ENCODE measurements around the gene TRAF7.

TRAF7 gene

GRCh38 chr16:2172688-2173335 is 17.2 kb downstream of the TRAF7 start:
- Histone ChIP-seq H3K9me3 (ENCODE audit: control insufficient read depth in 1 of 2, low read length in 2 of 2) (no peaks in the 10 kb centered on the region), H3K4me1 (ENCODE audit: control insufficient read depth in 1 of 2, insufficient read depth in 2 of 2, low read length in 2 of 2) (no peaks in the 10 kb centered on the region), H3K27me3 (ENCODE audit: low read depth, low read length) (no peaks in the 10 kb centered on the region), H3K36me3 (ENCODE audit: control insufficient read depth in 1 of 2, insufficient read depth in 2 of 2, low read length in 2 of 2) (peaks cover 20 to 96% of the 10 kb centered on the region in 2 donors), H3K27ac (ENCODE audit: low read length) (no peak overlapping the region), H3K4me3 (ENCODE audit: low read depth in 1 of 2, low read length in 2 of 2) (no peak overlapping the region)

GRCh38 chr16:2173366-2173765 is 17.8 kb downstream of the TRAF7 start:
- no peaks in the 10 kb centered on the region for H3K9me3 ChIP-seq (ENCODE audit: control insufficient read depth in 1 of 2, low read length in 2 of 2)
- H3K27me3 ChIP-seq (ENCODE audit: low read depth, low read length) = no peaks in the 10 kb centered on the region
- H3K4me3 ChIP-seq (ENCODE audit: low read depth in 1 of 2, low read length in 2 of 2) = no peak overlapping the region
- H3K36me3 ChIP-seq (ENCODE audit: control insufficient read depth in 1 of 2, insufficient read depth in 2 of 2, low read length in 2 of 2) = peaks cover 15 to 90% of the 10 kb centered on the region in 2 donors
- H3K27ac ChIP-seq (ENCODE audit: low read length) = no peak overlapping the region
- no peaks in the 10 kb centered on the region for H3K4me1 ChIP-seq (ENCODE audit: control insufficient read depth in 1 of 2, insufficient read depth in 2 of 2, low read length in 2 of 2)

GRCh38 chr16:2173916-2174315 is 18.3 kb downstream of the TRAF7 start:
- Histone ChIP-seq H3K27ac (ENCODE audit: low read length) (no peak overlapping the region), H3K36me3 (ENCODE audit: control insufficient read depth in 1 of 2, insufficient read depth in 2 of 2, low read length in 2 of 2) (peaks cover 14 to 85% of the 10 kb centered on the region in 2 donors)

GRCh38 chr16:2174396-2175131 is 19.0 kb downstream of the TRAF7 start:
- Histone ChIP-seq H3K27me3 (ENCODE audit: low read depth, low read length) (no peaks in the 10 kb centered on the region), H3K27ac (ENCODE audit: low read length) (no peak overlapping the region), H3K36me3 (ENCODE audit: control insufficient read depth in 1 of 2, insufficient read depth in 2 of 2, low read length in 2 of 2) (peaks cover 14 to 79% of the 10 kb centered on the region in 2 donors), H3K4me1 (ENCODE audit: control insufficient read depth in 1 of 2, insufficient read depth in 2 of 2, low read length in 2 of 2) (no peaks in the 10 kb centered on the region), H3K9me3 (ENCODE audit: control insufficient read depth in 1 of 2, low read length in 2 of 2) (no peaks in the 10 kb centered on the region), H3K4me3 (ENCODE audit: low read depth in 1 of 2, low read length in 2 of 2) (no peak overlapping the region)

More at GRCh38 chr16:2173916-2174315, 18.3 kb downstream of the TRAF7 start:
- Histone ChIP-seq H3K27me3 (ENCODE audit: low read depth, low read length) (no peaks in the 10 kb centered on the region), H3K9me3 (ENCODE audit: control insufficient read depth in 1 of 2, low read length in 2 of 2) (no peaks in the 10 kb centered on the region), H3K4me3 (ENCODE audit: low read depth in 1 of 2, low read length in 2 of 2) (no peak overlapping the region), H3K4me1 (ENCODE audit: control insufficient read depth in 1 of 2, insufficient read depth in 2 of 2, low read length in 2 of 2) (no peaks in the 10 kb centered on the region)

- Histone ChIP-seq H3K9me3 (ENCODE audit: control insufficient read depth in 1 of 2, low read length in 2 of 2) (no peaks in the 10 kb centered on the region), H3K27me3 (ENCODE audit: low read depth, low read length) (no peaks in the 10 kb centered on the region), H3K36me3 (ENCODE audit: control insufficient read depth in 1 of 2, insufficient read depth in 2 of 2, low read length in 2 of 2) (peaks cover 14 to 70% of the 10 kb centered on the region in 2 donors), H3K27ac (ENCODE audit: low read length) (no peak overlapping the region), H3K4me3 (ENCODE audit: low read depth in 1 of 2, low read length in 2 of 2) (no peak overlapping the region), H3K4me1 (ENCODE audit: control insufficient read depth in 1 of 2, insufficient read depth in 2 of 2, low read length in 2 of 2) (no peaks in the 10 kb centered on the region)
Measured at GRCh38 chr16:2175454-2175853, 19.9 kb downstream of the TRAF7 start.

GRCh38 chr16:2176047-2176446 is 20.5 kb downstream of the TRAF7 start:
- Histone ChIP-seq H3K9me3 (ENCODE audit: control insufficient read depth in 1 of 2, low read length in 2 of 2) (no peaks in the 10 kb centered on the region), H3K27me3 (ENCODE audit: low read depth, low read length) (no peaks in the 10 kb centered on the region), H3K36me3 (ENCODE audit: control insufficient read depth in 1 of 2, insufficient read depth in 2 of 2, low read length in 2 of 2) (peaks cover 14 to 64% of the 10 kb centered on the region in 2 donors), H3K4me3 (ENCODE audit: low read depth in 1 of 2, low read length in 2 of 2) (no peak overlapping the region), H3K27ac (ENCODE audit: low read length) (no peak overlapping the region), H3K4me1 (ENCODE audit: control insufficient read depth in 1 of 2, insufficient read depth in 2 of 2, low read length in 2 of 2) (no peaks in the 10 kb centered on the region)

- H3K36me3 ChIP-seq (ENCODE audit: control insufficient read depth in 1 of 2, insufficient read depth in 2 of 2, low read length in 2 of 2) = peaks cover 14 to 54% of the 10 kb centered on the region in 2 donors
- no peak overlapping the region for H3K4me3 ChIP-seq (ENCODE audit: low read depth in 1 of 2, low read length in 2 of 2)
- no peaks in the 10 kb centered on the region for H3K27me3 ChIP-seq (ENCODE audit: low read depth, low read length)
- H3K4me1 ChIP-seq (ENCODE audit: control insufficient read depth in 1 of 2, insufficient read depth in 2 of 2, low read length in 2 of 2) = no peaks in the 10 kb centered on the region
- no peaks in the 10 kb centered on the region for H3K9me3 ChIP-seq (ENCODE audit: control insufficient read depth in 1 of 2, low read length in 2 of 2)
- no peak overlapping the region for H3K27ac ChIP-seq (ENCODE audit: low read length)
Measured at GRCh38 chr16:2177101-2177500, 21.5 kb downstream of the TRAF7 start.

- H3K9me3 ChIP-seq (ENCODE audit: control insufficient read depth in 1 of 2, low read length in 2 of 2) = no peaks in the 10 kb centered on the region
- no peak overlapping the region for H3K4me3 ChIP-seq (ENCODE audit: low read depth in 1 of 2, low read length in 2 of 2)
- H3K27me3 ChIP-seq (ENCODE audit: low read depth, low read length) = no peaks in the 10 kb centered on the region
- peaks cover 14 to 52% of the 10 kb centered on the region in 2 donors for H3K36me3 ChIP-seq (ENCODE audit: control insufficient read depth in 1 of 2, insufficient read depth in 2 of 2, low read length in 2 of 2)
- no peaks in the 10 kb centered on the region for H3K4me1 ChIP-seq (ENCODE audit: control insufficient read depth in 1 of 2, insufficient read depth in 2 of 2, low read length in 2 of 2)
- H3K27ac ChIP-seq (ENCODE audit: low read length) = no peak overlapping the region
Measured at GRCh38 chr16:2177561-2177960, 22.0 kb downstream of the TRAF7 start.

GRCh38 chr16:2178321-2179106 is 22.9 kb downstream of the TRAF7 start:
- no peaks in the 10 kb centered on the region for H3K27me3 ChIP-seq (ENCODE audit: low read depth, low read length)
- H3K27ac ChIP-seq (ENCODE audit: low read length) = no peak overlapping the region
- no peaks in the 10 kb centered on the region for H3K4me1 ChIP-seq (ENCODE audit: control insufficient read depth in 1 of 2, insufficient read depth in 2 of 2, low read length in 2 of 2)
- H3K36me3 ChIP-seq (ENCODE audit: control insufficient read depth in 1 of 2, insufficient read depth in 2 of 2, low read length in 2 of 2) = peaks cover 14 to 43% of the 10 kb centered on the region in 2 donors
- H3K4me3 ChIP-seq (ENCODE audit: low read depth in 1 of 2, low read length in 2 of 2) = no peak overlapping the region
- H3K9me3 ChIP-seq (ENCODE audit: control insufficient read depth in 1 of 2, low read length in 2 of 2) = no peaks in the 10 kb centered on the region

GRCh38 chr16:2179107-2179501 is 23.5 kb downstream of the TRAF7 start:
- peaks cover 14 to 37% of the 10 kb centered on the region in 2 donors for H3K36me3 ChIP-seq (ENCODE audit: control insufficient read depth in 1 of 2, insufficient read depth in 2 of 2, low read length in 2 of 2)
- no peak overlapping the region for H3K27ac ChIP-seq (ENCODE audit: low read length)
- no peaks in the 10 kb centered on the region for H3K4me1 ChIP-seq (ENCODE audit: control insufficient read depth in 1 of 2, insufficient read depth in 2 of 2, low read length in 2 of 2)
- H3K27me3 ChIP-seq (ENCODE audit: low read depth, low read length) = no peaks in the 10 kb centered on the region
- H3K4me3 ChIP-seq (ENCODE audit: low read depth in 1 of 2, low read length in 2 of 2) = no peak overlapping the region
- no peaks in the 10 kb centered on the region for H3K9me3 ChIP-seq (ENCODE audit: control insufficient read depth in 1 of 2, low read length in 2 of 2)

- Histone ChIP-seq H3K4me3 (ENCODE audit: low read depth in 1 of 2, low read length in 2 of 2) (no peak overlapping the region), H3K4me1 (ENCODE audit: control insufficient read depth in 1 of 2, insufficient read depth in 2 of 2, low read length in 2 of 2) (no peaks in the 10 kb centered on the region), H3K36me3 (ENCODE audit: control insufficient read depth in 1 of 2, insufficient read depth in 2 of 2, low read length in 2 of 2) (peaks cover 9 to 32% of the 10 kb centered on the region in 2 donors), H3K27ac (ENCODE audit: low read length) (no peak overlapping the region), H3K27me3 (ENCODE audit: low read depth, low read length) (no peaks in the 10 kb centered on the region), H3K9me3 (ENCODE audit: control insufficient read depth in 1 of 2, low read length in 2 of 2) (no peaks in the 10 kb centered on the region)
Measured at GRCh38 chr16:2179576-2179975, 24.0 kb downstream of the TRAF7 start.
